NCI-H146 treated with DMSO at 0.1 percent for 48 hours (cell line): ENCODE measurements around the gene CHST12.

Experiments used
- DNase-seq: peaks from one replicate; lab custom pipeline; 2025; ENCODE audit not compliant: unreplicated experiment; lab: John Stamatoyannopoulos, UW

The CHST12 gene

GRCh38 chr7:2497065-2497464, 93.7 kb downstream of the CHST12 start:
- DNase-seq: no peak

DNA sequence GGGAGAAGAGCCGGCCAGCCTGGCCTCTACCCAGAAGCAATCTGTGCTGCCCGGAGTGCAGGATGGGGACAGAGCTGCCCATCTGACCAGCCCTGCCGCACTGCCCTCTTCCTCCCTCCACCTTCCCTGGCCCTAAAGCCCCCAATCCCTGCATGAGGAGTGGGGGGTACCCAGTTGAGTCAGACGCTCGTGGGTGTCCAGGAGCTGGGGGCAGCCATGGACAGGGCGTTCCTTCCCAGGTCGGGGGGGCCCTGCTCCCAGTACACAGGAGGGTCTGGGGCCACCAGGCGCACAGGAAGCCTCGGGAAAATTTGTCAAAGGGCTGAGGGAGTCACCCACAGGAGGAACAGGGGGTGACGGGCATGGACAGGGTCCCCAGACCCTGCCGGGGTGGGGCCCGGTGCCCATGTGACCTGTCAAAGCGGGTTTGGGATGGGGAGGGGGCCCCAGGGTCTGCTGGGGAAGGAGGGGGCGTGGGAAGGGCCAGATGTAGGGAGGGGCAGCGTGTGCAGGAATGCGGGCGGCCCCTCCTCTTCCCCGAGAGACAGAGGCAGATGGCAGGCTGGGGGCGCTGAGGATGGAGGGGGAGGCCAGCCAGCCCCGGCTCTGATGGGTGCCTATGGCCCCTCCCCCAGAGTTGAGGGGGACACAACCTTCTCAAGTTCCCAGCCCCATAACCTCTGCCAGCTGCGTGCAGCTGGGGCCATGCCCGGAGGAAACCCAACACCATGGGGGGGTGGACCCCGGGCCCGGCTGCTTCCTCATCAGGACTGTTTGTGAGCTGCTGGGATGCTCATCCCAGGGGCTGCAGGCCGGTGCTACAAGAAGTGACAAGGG, 94.3 kb downstream of the CHST12 start:
- DNase-seq: no peak
